Fibroblast of skin of right biceps (primary cell): ENCODE measurements around the gene FANCD2.
"Not testable (repeated sequence)": the region's sequence is repeated elsewhere in the genome, so short reads cannot be mapped to it uniquely, and the experiment has no call there.

ENCODE experiments used
- DNase-seq: peaks from one replicate; pipeline ENCODE4 v3.0.0-alpha.2; 2013

FANCD2 gene

GRCh38 chr3:10017636-10018292 lies 8.5 kb upstream of the FANCD2 start:
- peak; percentile 78 for DNase-seq

DNA sequence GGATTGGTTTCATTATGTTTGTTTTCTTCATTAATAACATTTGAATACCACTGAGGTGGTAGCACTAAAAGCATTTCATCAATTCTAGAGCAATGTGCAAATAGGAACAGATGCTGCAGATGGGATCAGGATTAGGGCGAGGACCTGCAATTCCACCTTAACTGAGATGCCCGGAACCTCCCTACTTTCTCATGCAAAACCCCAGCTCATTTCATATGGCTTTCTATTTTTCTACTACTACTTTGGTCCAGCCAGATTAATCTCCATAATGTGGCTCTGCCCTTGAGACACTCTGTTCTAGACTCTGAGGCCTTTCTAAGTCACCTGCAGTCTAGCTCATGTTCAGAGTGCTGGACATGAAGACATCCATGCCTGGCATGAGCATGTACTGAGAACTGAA lies 7.4 kb upstream of the FANCD2 start:
- DNase-seq, result not testable (repeated sequence)

GRCh38 chr3:10019326-10019725 lies 6.9 kb upstream of the FANCD2 start:
- DNase-seq, result no peak

- no peak for DNase-seq
Measured at GRCh38 chr3:10021856-10022775, 4.1 kb upstream of the FANCD2 start.

- peak; percentile 78 for DNase-seq
Measured at GRCh38 chr3:10023587-10024310, 2.5 kb upstream of the FANCD2 start.

DNA sequence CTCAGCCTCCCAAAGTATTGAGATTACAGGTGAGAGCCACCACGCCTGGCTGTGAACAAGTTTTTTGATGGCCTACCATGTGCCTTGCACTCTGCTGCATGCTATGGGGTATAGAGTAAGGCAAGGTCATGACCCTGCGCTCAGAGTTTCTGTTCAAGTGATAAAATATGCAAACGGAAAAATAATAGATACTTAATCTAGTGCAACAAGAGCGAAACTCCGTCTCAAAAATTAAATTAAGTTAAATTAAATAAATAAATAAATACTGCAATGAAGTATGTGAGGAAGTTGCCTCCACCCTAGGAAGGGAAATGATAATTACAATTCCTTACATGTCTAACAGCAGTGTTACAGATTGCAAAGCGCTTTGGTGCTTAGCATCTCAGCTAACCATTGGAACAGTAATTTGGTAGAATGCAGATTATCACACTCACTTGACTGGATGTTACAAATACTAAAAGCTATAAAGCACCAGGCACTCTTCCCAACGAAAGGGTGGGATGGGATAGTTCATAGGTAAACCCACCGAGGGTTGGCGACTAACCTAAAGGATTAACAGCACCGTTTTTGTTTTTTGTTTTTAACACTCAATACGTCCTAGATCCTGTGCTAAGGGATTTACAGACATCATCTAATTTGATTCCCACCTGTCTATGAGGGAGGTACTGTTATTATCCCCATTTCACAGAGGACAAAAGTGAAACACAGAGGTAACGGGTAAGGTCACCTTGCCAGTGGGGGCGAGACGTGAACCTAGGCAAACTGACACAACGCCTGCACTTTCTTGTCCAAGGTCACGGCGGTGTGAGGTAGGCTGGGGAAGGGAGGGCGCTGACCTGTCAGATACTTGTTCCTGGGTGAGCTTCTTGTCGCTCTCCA lies 793 bp upstream of the FANCD2 start:
- no peak for DNase-seq

DNA sequence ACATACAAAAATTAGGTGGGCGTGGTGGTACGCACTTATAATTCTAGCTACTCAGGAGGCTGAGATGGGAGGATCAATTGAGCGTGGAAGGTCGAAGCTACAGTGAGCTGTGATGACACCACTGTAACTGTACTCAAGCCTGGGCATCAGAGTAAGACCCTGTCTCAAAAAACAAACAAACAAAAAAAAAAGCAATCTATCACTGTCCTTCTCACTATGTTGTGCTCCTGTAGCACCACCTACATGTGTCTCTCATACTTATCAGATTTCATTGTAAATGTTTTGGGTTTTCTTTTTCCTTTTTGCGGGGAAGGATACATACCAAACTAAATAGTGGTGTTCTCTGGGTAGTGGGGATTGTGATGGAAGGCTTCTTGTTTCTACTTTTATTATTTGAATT lies 14.8 kb downstream of the FANCD2 start:
- no peak for DNase-seq

GRCh38 chr3:10047876-10048275 lies 21.6 kb downstream of the FANCD2 start:
- DNase-seq, result no peak

DNA sequence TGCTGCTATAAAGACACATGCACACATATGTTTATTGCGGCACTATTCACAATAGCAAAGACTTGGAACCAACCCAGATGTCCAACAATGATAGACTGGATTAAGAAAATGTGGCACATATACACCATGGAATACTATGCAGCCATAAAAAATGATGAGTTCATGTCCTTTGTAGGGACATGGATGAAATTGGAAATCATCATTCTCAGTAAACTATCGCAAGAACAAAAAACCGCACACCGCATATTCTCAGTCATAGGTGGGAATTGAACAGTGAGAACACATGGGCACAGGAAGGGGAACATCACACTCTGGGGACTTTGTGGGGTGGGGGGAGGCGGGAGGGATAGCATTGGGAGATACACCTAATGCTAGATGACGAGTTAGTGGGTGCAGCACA lies 26.8 kb downstream of the FANCD2 start:
- not testable (repeated sequence) for DNase-seq

DNA sequence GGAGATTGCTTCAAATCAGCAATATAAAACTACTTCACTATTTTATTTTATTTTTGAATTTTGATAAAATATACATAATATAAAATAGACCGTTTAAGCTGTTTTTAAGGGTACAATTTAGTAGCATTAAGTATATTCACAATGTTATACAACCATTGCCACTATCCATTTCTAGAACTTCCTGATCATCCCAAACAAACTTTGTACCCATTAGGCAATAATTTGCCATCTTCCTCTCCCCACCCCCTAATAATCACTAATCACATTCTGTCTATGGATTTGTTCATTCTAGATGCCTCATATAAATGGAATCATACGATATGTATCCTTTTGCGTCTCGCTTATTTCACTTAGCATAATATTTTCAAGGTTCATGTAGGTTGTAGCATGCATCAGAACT lies 28.9 kb downstream of the FANCD2 start:
- DNase-seq, result no peak

GRCh38 chr3:10070077-10070476 lies 43.8 kb downstream of the FANCD2 start:
- DNase-seq, result not testable (repeated sequence)

- DNase-seq, result no peak
Measured at GRCh38 chr3:10074666-10075065, 48.4 kb downstream of the FANCD2 start.

DNA sequence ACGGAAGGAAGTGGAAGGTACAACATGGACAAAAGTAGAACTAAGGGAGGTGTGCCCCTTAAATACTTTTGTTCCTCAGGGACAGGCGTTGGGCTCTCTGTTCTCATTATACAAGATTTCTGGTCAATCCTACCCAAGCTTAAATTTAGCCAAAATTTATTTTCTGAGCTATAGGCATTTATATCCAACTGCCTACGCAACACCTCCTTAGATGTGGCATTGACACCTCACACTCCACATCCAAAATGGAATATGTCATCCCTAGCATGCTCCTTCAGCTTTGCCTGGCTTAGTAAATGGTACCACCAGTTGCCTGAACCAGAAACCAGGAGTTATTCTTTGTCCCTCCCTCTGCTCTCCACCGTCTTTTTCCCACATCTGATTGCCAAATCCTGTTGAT lies 55.6 kb downstream of the FANCD2 start:
- DNase-seq, result no peak

DNA sequence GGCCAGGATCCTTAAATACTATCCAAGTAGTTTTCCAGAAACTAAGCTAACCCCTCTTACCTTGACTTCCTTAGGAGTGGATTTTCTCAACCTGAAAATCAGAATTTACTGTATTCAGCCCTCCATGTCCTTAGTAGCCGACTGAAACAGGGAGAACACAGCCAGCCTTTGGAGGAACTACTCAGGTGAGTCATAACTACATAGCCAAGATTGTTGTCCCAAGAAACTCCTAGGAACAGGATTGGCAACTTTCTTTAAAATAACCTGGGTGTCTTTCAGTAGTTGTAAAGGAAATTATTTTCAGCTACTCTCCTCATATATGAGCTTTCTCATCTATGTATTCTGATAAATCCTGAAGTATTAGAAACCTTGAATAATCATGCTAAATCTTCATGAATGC lies 59.5 kb downstream of the FANCD2 start:
- DNase-seq, result no peak

DNA sequence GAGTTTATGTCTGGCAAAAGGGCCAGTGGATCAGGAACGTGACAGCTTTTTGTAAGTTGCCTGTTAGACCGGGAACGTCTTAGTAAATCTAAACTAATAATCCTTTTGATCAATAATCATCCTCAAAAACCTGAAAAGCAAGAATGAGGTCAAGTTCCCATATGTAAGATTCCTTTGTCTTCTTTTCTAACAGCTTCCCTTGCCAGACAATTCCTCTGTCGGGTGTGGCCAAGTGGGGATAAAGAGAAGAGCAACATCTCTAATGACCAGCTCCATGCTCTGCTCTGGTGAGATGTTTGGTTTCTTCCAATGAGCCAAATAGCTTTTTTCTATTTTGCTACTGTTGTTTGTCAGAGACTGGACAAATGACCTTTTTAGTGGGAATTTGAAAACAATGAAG lies 62.0 kb downstream of the FANCD2 start:
- DNase-seq, result no peak

GRCh38 chr3:10090179-10090578 lies 63.9 kb downstream of the FANCD2 start:
- no peak for DNase-seq

GRCh38 chr3:10090774-10091173 lies 64.5 kb downstream of the FANCD2 start:
- not testable (repeated sequence) for DNase-seq

DNA sequence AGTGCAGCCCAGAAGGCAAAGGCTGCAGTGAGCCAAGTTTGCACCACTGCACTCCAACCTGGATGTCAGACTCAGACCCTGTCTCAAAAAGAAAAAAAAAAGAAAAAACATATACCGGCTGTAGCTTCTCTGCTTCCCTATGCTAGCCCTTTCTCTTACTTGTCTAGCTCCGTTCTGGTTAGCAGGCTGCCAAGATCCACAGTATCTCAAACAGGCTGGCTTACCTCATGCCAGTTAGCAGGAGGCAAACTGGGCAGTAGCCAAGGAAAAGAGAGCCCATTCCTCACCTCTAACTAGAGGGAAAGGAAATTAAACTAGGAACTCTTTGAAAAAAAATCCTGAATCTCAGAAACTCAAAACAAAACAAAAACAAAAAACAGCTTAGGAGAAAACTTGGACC lies 65.2 kb downstream of the FANCD2 start:
- not testable (repeated sequence) for DNase-seq

GRCh38 chr3:10093678-10094077 lies 67.4 kb downstream of the FANCD2 start:
- no peak for DNase-seq

GRCh38 chr3:10099041-10099440 lies 72.8 kb downstream of the FANCD2 start:
- no peak for DNase-seq

DNA sequence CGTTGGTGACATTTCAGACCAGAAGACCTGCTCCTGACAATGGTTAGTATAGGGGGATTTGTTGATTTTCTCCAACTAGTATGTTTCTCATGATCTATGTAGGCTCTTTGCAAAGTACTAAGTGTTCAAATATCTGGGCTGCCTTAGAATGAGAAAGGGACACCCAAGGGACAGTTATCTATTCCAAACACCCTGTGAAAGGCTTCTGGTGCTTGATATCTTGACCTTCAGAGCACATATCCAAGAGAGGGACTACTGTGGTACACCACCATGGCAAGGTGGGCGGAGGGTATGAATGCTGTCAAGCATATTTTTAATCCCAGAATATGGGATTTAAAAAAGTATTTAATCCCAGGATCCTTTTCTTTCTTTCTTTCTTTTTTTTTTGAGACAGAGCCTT lies 80.7 kb downstream of the FANCD2 start:
- no peak for DNase-seq

GRCh38 chr3:10108091-10108490 lies 81.9 kb downstream of the FANCD2 start, which contains the start of gene FANCD2OS:
Gene FANCD2OS (minus strand): TSS chr3:10108255. CDS start chr3:10104774, 3,481 bp downstream.
- no peak for DNase-seq
